ENCODE data around the gene NTRK1. TPM values are rescaled to one million over a fixed set of nuclear protein-coding genes. Genes with fewer than 3 reads are reported as not detected.

NTRK1 gene
- total and polyA plus RNA-seq, 2 of the 13 experiments (the other 11 are each of a cell fraction or from before 2014, with no cell fraction given) = not detected

GRCh38 chr1:156863631-156864030, 3.0 kb downstream of the NTRK1 start:
- ChIA-PET POLR2A (no interaction called here), CTCF (ENCODE audit: low intra/inter-chr PET ratio, low total read pairs) (no interaction called here)
- H3K9me3 ChIP-seq (ENCODE audit: low read length) = no peaks in the 10 kb centered on the region
- no peak overlapping the region for H3K27ac ChIP-seq (ENCODE audit: extremely low read length, insufficient read depth, low read length)
- 6% methylated on average over 3 of the region's 7 CpGs for WGBS (ENCODE audit: low lambda C conversion rate)
- no peaks in the 10 kb centered on the region for H3K79me2 ChIP-seq (ENCODE audit: insufficient read depth, low read length)
- H4K20me1 ChIP-seq (ENCODE audit: insufficient read depth, low read length) = 0 out of 2 replicates have a peak, but pooled peaks cover 2% of the 10 kb centered on the region
- no peak overlapping the region for H3K4me3 ChIP-seq (replicated peaks in 1 of 3; ENCODE audit: insufficient read depth in 1 of 3, low read depth in 2 of 3, low read length in 3 of 3)
- ATAC-seq (no peak), FAIRE-seq (no peak), DNase-seq (ENCODE audit: low spot score) (no peak)
- H3K4me1 ChIP-seq (ENCODE audit: insufficient read depth, low read length) = peaks cover 20% of the 10 kb centered on the region
- no peak overlapping the region for H3K4me2 ChIP-seq (ENCODE audit: low read depth, low read length)
- no peaks in the 10 kb centered on the region for H3K36me3 ChIP-seq (replicated peaks in 1 of 2; ENCODE audit: control insufficient read depth in 1 of 2, insufficient read depth in 2 of 2, low read length in 2 of 2)
- no peak overlapping the region for H3K9ac ChIP-seq (ENCODE audit: insufficient read depth, low read depth, low read length)
- TF ChIP-seq ARID5B (CRISPR knock-in tag; IDR thresholded peaks at IDR 0.05) (no peak), EZH2 (conservative IDR thresholded peaks at IDR 0.05; ENCODE audit: low read depth, low read length) (no peak), CERS6 (CRISPR knock-in tag; IDR thresholded peaks at IDR 0.05) (no peak), HNRNPK (IDR thresholded peaks at IDR 0.05; ENCODE audit: low read depth, low read length, poor library complexity, severe bottlenecking) (no peak), ZNF558 (CRISPR knock-in tag; IDR thresholded peaks at IDR 0.05; ENCODE audit: borderline replicate concordance) (no peak), TERF1 (CRISPR knock-in tag; IDR thresholded peaks at IDR 0.05) (no peak)
- H3K27me3 ChIP-seq (ENCODE audit: control insufficient read depth in 1 of 2, insufficient read depth in 2 of 2, low read length in 2 of 2) = peaks cover 19 to 80% of the 10 kb centered on the region in 2 experiments
- no TSS peak for BruUV-seq (replicated peaks)
- intact Hi-C loops (cut with micrococcal nuclease; ENCODE audit: unreplicated experiment) = loop anchor here (10.0 kb wide), 1 partner anchor 69 kb away; no protein-coding TSS in a partner anchor
- in situ Hi-C loops (cut with HindIII; ENCODE audit: extremely low pct_ligation_motif_present, low pct_unique_long_range_greater_than_20kb) = loop anchor here (5.0 to 10.0 kb wide), 2 partner anchors 66 to 169 kb away; no protein-coding TSS in a partner anchor
- no peak overlapping the region for H2AFZ ChIP-seq (ENCODE audit: low read length)

All from HepG2 (cell line).